ENCODE results near the gene RAB3C. TPM values are rescaled to one million over a fixed set of nuclear protein-coding genes. Genes with fewer than 3 reads are reported as not detected.

The RAB3C gene
- total RNA-seq, 1 experiment from 2014 or later: not detected

- in situ Hi-C loops (cut with HindIII; ENCODE audit: low pct_unique_long_range_greater_than_20kb, low sequenced_read_pairs): no loop called here
- intact Hi-C loops (cut with micrococcal nuclease; ENCODE audit: unreplicated experiment): no loop called here
- ATAC-seq (no peak), DNase-seq (ENCODE audit: low read depth, low spot score) (no peak)
- no TSS peak for BruUV-seq (replicated peaks)
- POLR2A ChIA-PET: interaction anchor here (0.5 kb wide), 1 partner anchor 982 kb away, joined by 3 read pairs; no protein-coding TSS in a partner anchor
- no peak overlapping the region for H3K27ac ChIP-seq (ENCODE audit: low read length)
- H3K36me3 ChIP-seq (ENCODE audit: control insufficient read depth, insufficient read depth, low read length): no peaks in the 10 kb centered on the region
- no peaks in the 10 kb centered on the region for H3K27me3 ChIP-seq (ENCODE audit: control insufficient read depth, insufficient read depth, low read length)
- no peak overlapping the region for H3K4me3 ChIP-seq (ENCODE audit: low read depth in 2 of 2, low read length in 2 of 2)
- TF ChIP-seq POLR2AphosphoS5 (IDR thresholded peaks at IDR 0.05; ENCODE audit: low read depth, low read length) (no peak), REST (IDR thresholded peaks at IDR 0.05; ENCODE audit: insufficient read depth in 1 of 2, low read depth in 2 of 2, low read length in 1 of 2) (no peak)
- H3K9me3 ChIP-seq (ENCODE audit: control insufficient read depth, insufficient read depth, low read depth, low read length): no peaks in the 10 kb centered on the region
- no peaks in the 10 kb centered on the region for H3K4me1 ChIP-seq (ENCODE audit: control insufficient read depth, insufficient read depth, low read length)
- CTCF ChIA-PET: no interaction called here
These were observed 46.6 kb downstream of the RAB3C start for GRCh38 chr5:58629271-58630159.

GRCh38 chr5:58631895-58632294 lies 49.0 kb downstream of the RAB3C start:
- POLR2A ChIA-PET: no interaction called here
- in situ Hi-C loops (cut with HindIII; ENCODE audit: low pct_unique_long_range_greater_than_20kb, low sequenced_read_pairs): no loop called here
- Histone ChIP-seq H3K36me3 (ENCODE audit: control insufficient read depth, insufficient read depth, low read length) (no peaks in the 10 kb centered on the region), H3K27ac (ENCODE audit: low read length) (no peak overlapping the region), H3K27me3 (ENCODE audit: control insufficient read depth, insufficient read depth, low read length) (no peaks in the 10 kb centered on the region), H3K4me3 (ENCODE audit: low read depth in 2 of 2, low read length in 2 of 2) (no peak overlapping the region), H3K4me1 (ENCODE audit: control insufficient read depth, insufficient read depth, low read length) (no peaks in the 10 kb centered on the region), H3K9me3 (ENCODE audit: control insufficient read depth, insufficient read depth, low read depth, low read length) (no peaks in the 10 kb centered on the region)
- ATAC-seq: no peak
- intact Hi-C loops (cut with micrococcal nuclease; ENCODE audit: unreplicated experiment): loop anchor here (1.0 kb wide), 1 partner anchor 11 kb away; no protein-coding TSS in a partner anchor
- TF ChIP-seq CTCF (IDR thresholded peaks at IDR 0.05) (no peak), REST (IDR thresholded peaks at IDR 0.05; ENCODE audit: insufficient read depth in 1 of 2, low read depth in 2 of 2, low read length in 1 of 2) (no peak), SIN3A (IDR thresholded peaks at IDR 0.05; ENCODE audit: borderline replicate concordance, insufficient read depth, low read depth, low read length) (no peak), POLR2AphosphoS5 (IDR thresholded peaks at IDR 0.05; ENCODE audit: low read depth, low read length) (no peak), TCF7L2 (IDR thresholded peaks at IDR 0.05; ENCODE audit: low read depth, low read length) (no peak)
- CTCF ChIA-PET: no interaction called here
- no TSS peak for BruUV-seq (replicated peaks)
- no peak for DNase-seq (ENCODE audit: low read depth, low spot score)

Measured in Panc1 (cell line).